Endothelial cell of umbilical vein (primary cell): ENCODE measurements around the gene ODAD3. TPM values are rescaled to one million over a fixed set of nuclear protein-coding genes. Genes with fewer than 3 reads are reported as not detected.
"Not testable (repeated sequence)": the region's sequence is repeated elsewhere in the genome, so short reads cannot be mapped to it uniquely, and the experiment has no call there.

Source experiments
- BruUV-seq: library from RNA; stranded (reverse); fragments of 400-500 nt; replicated peaks from 2 replicates; lab custom pipeline; 2021; lab: Mats Ljungman, UMichigan
- CTCF ChIA-PET: fragments of 300-600, 350-600 bp; sonication (Branson Sonifier 250); formaldehyde crosslinking; loops from one replicate; lab custom pipeline; 2021; ENCODE audit warnings: antibody characterized with exemption, inconsistent platforms; lab: Charles Lee
- POLR2A ChIA-PET: fragments of 300-600, 350-600 bp; sonication (Branson Sonifier 250); formaldehyde crosslinking; loops from one replicate; lab custom pipeline; 2021; ENCODE audit warnings: antibody characterized with exemption, inconsistent platforms; lab: Charles Lee
- DNase-seq: peaks from one replicate; pipeline ENCODE4 v3.0.0-alpha.2; 2011; ENCODE audit warnings: low read depth, low spot score
- FAIRE-seq: peaks from 2 replicates; lab custom pipeline; 2011; peaks lifted over from hg19 to GRCh38; lab: Jason Lieb, UNC
- H2AFZ ChIP-seq: 2 replicates; pipeline ENCODE4 v1.6.0; 2012; ENCODE audit warnings: low read depth, low read length, control low read depth, inconsistent platforms
- H3K27ac ChIP-seq: 2 replicates; pipeline ENCODE4 v1.5.1; 2011; ENCODE audit warnings: low read depth, mild to moderate bottlenecking, control low read depth, low read length, moderate library complexity; ENCODE audit not compliant: insufficient read depth
- H3K27me3 ChIP-seq, 2 experiments: 2 replicates each; pipeline versions ENCODE4 v1.6.0 to v1.6.1; 2011; ENCODE audit warnings: low read length in 2 of 2, mixed read lengths in 1 of 2; ENCODE audit not compliant: control insufficient read depth in 2 of 2, insufficient read depth in 2 of 2
- H3K36me3 ChIP-seq, 2 experiments: 2 replicates in 1 of 2; 3 replicates in 1 of 2; pipeline ENCODE4 v1.5.1; 2011; ENCODE audit warnings: low read length in 2 of 2, mild to moderate bottlenecking in 1 of 2, moderate library complexity in 1 of 2; ENCODE audit not compliant: control insufficient read depth in 2 of 2, insufficient read depth in 2 of 2; ENCODE audit errors: extremely low read depth in 1 of 2
- H3K4me1 ChIP-seq: 3 replicates; pipeline ENCODE4 v1.5.1; 2011; ENCODE audit warnings: mild to moderate bottlenecking, low read length; ENCODE audit not compliant: control insufficient read depth, insufficient read depth; ENCODE audit errors: extremely low read depth
- H3K4me2 ChIP-seq: 2 replicates; pipeline ENCODE4 v1.6.1; 2011; ENCODE audit warnings: low read length, control low read depth, mixed read lengths; ENCODE audit not compliant: insufficient read depth
- H3K4me3 ChIP-seq, 3 experiments: fragments of 200-600 bp in 1 of 3; sonication (generic), shearing (Covaris generic) in 1 of 3; replicated peaks in 1 of 3; 2 replicates each; pipeline ENCODE4 v1.5.1; 2011 to 2016; ENCODE audit warnings: control low read depth in 3 of 3, low read length in 3 of 3, mild to moderate bottlenecking in 2 of 3, inconsistent platforms in 1 of 3, low read depth in 1 of 3, moderate library complexity in 1 of 3; ENCODE audit not compliant: insufficient read depth in 1 of 3
- H3K79me2 ChIP-seq: 2 replicates; pipeline ENCODE4 v1.6.0; 2012; ENCODE audit warnings: low read length, inconsistent platforms; ENCODE audit not compliant: control insufficient read depth, insufficient read depth
- H3K9ac ChIP-seq: replicated peaks from 2 replicates; pipeline ENCODE3; 2011; ENCODE audit warnings: low read length, control low read depth; ENCODE audit not compliant: insufficient read depth; ENCODE audit errors: extremely low read depth
- H3K9me1 ChIP-seq: replicated peaks from 3 replicates; pipeline ENCODE4 v1.6.0; 2011; ENCODE audit warnings: mild to moderate bottlenecking, low read length; ENCODE audit not compliant: control insufficient read depth, insufficient read depth; ENCODE audit errors: extremely low read depth
- H3K9me3 ChIP-seq: replicated peaks from 2 replicates; pipeline ENCODE4 v1.5.1; 2012; ENCODE audit warnings: low read length, inconsistent platforms; ENCODE audit not compliant: control insufficient read depth, insufficient read depth
- H4K20me1 ChIP-seq: replicated peaks from 2 replicates; pipeline ENCODE3; 2011; ENCODE audit warnings: mild to moderate bottlenecking, low read length; ENCODE audit not compliant: control insufficient read depth, insufficient read depth; ENCODE audit errors: extremely low read depth
- EZH2 ChIP-seq: IDR thresholded peaks from 2 replicates; pipeline ENCODE4 v1.6.1; 2012; ENCODE audit warnings: borderline replicate concordance, low read depth, mild to moderate bottlenecking, moderate library complexity, low read length, inconsistent platforms; ENCODE audit not compliant: severe bottlenecking
- GATA2 ChIP-seq: IDR thresholded peaks from 2 replicates; pipeline ENCODE4 v1.7.0; 2011; ENCODE audit warnings: low read depth, mild to moderate bottlenecking, moderate library complexity, mixed read lengths, low read length; ENCODE audit not compliant: insufficient read length, insufficient read depth
- JUN ChIP-seq: IDR thresholded peaks from 2 replicates; pipeline ENCODE4 v1.6.1; 2011; ENCODE audit warnings: borderline replicate concordance, low read depth; ENCODE audit not compliant: insufficient read length, insufficient read depth
- MYC ChIP-seq: IDR thresholded peaks from one replicate; pipeline ENCODE4 v1.6.1; 2011; ENCODE audit warnings: mild to moderate bottlenecking, low read depth, low read length
- POLR2AphosphoS5 ChIP-seq: IDR thresholded peaks from 2 replicates; pipeline ENCODE4 v1.6.1; 2012; ENCODE audit warnings: low read depth, mild to moderate bottlenecking, control low read depth, low read length, moderate library complexity; ENCODE audit not compliant: insufficient read depth
- dilution Hi-C: fragments of 300-500 bp; cut with MboI; formaldehyde crosslinking; loops from one replicate; pipeline ENCODE4 v1.15.0; 2019; ENCODE audit warnings: low sequenced_read_pairs; ENCODE audit not compliant: extremely low pct_ligation_motif_present
- intact Hi-C: fragments of 100-400 bp; cut with micrococcal nuclease; formaldehyde crosslinking; loops from one replicate; pipeline ENCODE4 v1.10.0; 2022
- polyA plus RNA-seq, 4 experiments: library from polyadenylated mRNA; depleted of rRNA in 3 of 4; stranded (reverse) in 3 of 4; unstranded in 1 of 4; fragments of >200 nt; gene quantifications; 2 replicates each; pipeline versions ENCODE4 v1.2.1 to v1.2.3, GENCODE V29; 2011 to 2012; ENCODE audit warnings: missing spikeins in 1 of 4
- total RNA-seq: library from RNA; stranded (reverse); gene quantifications from 2 replicates; pipeline ENCODE4 v1.2.3, GENCODE V29; 2021
- TF ChIP-seq, protein P1 (sequence below): IDR thresholded peaks from 2 replicates; pipeline ENCODE4 v1.6.1; 2011; ENCODE audit not compliant: insufficient read depth, insufficient read length

The ODAD3 gene
- total and polyA plus RNA-seq, 2 donors (not counting 3 experiments of a cell fraction or from before 2014, with no cell fraction given), result 0.14 to 0.97 TPM

- no peaks in the 10 kb centered on the region for H3K4me1 ChIP-seq
- ChIA-PET POLR2A (no interaction called here), CTCF (no interaction called here)
- no peaks in the 10 kb centered on the region for H3K9me1 ChIP-seq
- H3K4me2 ChIP-seq, result no peak overlapping the region
- no peaks in the 10 kb centered on the region for H4K20me1 ChIP-seq
- dilution Hi-C loops (no loop called here), intact Hi-C loops (no loop called here)
- H3K27ac ChIP-seq, result no peak overlapping the region
- no peaks in the 10 kb centered on the region for H3K9me3 ChIP-seq
- H3K79me2 ChIP-seq, result no peaks in the 10 kb centered on the region
- DNase-seq, result no peak
- no TSS peak for BruUV-seq
- H3K9ac ChIP-seq, result no peak overlapping the region
- no peak overlapping the region for H3K4me3 ChIP-seq
- H3K27me3 ChIP-seq, result no peaks in the 10 kb centered on the region
- H3K36me3 ChIP-seq, result no peaks in the 10 kb centered on the region
- H2AFZ ChIP-seq, result no peak overlapping the region
- FAIRE-seq, result no peak
- TF ChIP-seq GATA2 (no peak), POLR2AphosphoS5 (no peak), EZH2 (no peak), MYC (no peak), JUN (no peak)
- TF ChIP-seq, protein P1, sequence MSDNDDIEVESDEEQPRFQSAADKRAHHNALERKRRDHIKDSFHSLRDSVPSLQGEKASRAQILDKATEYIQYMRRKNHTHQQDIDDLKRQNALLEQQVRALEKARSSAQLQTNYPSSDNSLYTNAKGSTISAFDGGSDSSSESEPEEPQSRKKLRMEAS, result no peak
These were observed 26.3 kb downstream of the ODAD3 start for GRCh38 chr19:11408591-11408990.

- H3K79me2 ChIP-seq, H3K4me1 ChIP-seq, BruUV-seq, H3K4me3 ChIP-seq, H3K27ac ChIP-seq, H3K9me3 ChIP-seq, H3K4me2 ChIP-seq, H3K9ac ChIP-seq, H3K36me3 ChIP-seq, POLR2A ChIA-PET, dilution Hi-C loops, H2AFZ ChIP-seq, H3K9me1 ChIP-seq, H3K27me3 ChIP-seq, H4K20me1 ChIP-seq, DNase-seq, FAIRE-seq: not testable (repeated sequence)
- intact Hi-C loops, result loop anchor here (2.0 kb wide), 1 partner anchor 22 kb away; the partner anchor contains the start of gene EPOR
- CTCF ChIA-PET, result interaction anchor here (1.1 to 2.7 kb wide), 8 partner anchors 15 to 113 kb away, joined by 3 to 22 read pairs (median 4); partner anchors contain the start of genes EPOR and SWSAP1
These were observed 28.2 kb downstream of the ODAD3 start for GRCh38 chr19:11406703-11407236.
